Measurements from ENCODE around the gene CLBA1. TPM values are rescaled to one million over a fixed set of nuclear protein-coding genes. Genes with fewer than 3 reads are reported as not detected.

CLBA1 gene
- total and polyA plus RNA-seq, 9 of the 15 experiments (the other 6 are each of a cell fraction or from before 2014, with no cell fraction given) = 0.04 to 3.9 (median 2.6) TPM

DNA sequence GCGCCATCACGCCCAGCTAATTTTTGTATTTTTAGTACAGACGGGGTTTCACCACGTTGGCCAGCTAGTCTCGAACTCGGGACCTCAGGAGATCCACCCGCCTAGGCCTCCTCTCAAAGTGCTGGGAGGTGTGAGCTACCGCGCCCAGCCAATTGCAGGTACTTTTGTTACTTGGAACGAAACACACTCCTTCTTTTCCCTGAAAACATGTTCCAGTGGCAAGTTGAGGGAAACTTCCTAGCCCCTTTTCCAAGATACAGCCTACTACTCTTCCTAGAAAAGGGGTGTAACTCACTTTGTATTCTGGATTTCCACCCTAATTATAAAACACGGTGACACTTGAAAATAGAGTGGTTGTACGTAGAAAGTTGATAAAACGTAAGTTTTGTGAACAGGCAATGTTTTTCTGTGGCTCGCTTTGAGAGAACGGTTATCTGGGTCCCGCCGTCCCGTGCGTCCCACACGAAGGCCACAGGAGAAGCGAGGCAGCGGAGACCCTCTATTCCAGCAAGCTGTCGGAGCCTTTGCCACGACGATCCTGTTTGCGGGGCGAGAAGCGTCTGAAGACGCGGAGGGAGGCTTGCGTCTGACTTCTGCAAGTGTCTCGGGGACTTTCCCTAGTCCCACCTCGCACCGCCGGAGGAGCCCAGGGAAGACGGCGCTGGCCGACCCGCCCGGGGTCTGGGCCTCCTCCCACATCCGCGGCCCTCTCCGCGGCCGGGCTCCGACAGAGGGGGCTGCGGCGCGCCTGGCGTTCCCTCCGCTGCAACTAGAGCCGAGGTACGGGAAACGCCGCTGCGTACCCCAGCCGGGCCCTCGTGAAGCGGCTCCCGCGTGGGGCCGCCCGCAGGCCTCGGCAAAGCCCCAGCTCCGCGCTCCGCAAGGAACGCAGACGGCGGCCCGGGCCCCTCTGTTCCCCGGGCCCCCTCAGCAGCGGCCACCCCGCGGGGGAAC lies 34.5 kb downstream of the CLBA1 start (continued):
- TF ChIP-seq, protein P1, sequence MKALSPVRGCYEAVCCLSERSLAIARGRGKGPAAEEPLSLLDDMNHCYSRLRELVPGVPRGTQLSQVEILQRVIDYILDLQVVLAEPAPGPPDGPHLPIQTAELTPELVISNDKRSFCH (CRISPR knock-in tag; IDR thresholded peaks at IDR 0.05) = no peak
- TF ChIP-seq, protein P1 (tag; IDR thresholded peaks at IDR 0.05) = no peak
- TF ChIP-seq, protein P2, sequence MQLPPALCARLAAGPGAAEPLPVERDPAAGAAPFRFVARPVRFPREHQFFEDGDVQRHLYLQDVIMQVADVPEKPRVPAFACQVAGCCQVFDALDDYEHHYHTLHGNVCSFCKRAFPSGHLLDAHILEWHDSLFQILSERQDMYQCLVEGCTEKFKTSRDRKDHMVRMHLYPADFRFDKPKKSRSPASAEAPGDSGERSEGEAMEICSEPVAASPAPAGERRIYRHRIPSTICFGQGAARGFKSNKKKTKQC (CRISPR knock-in tag; IDR thresholded peaks at IDR 0.05) = no peak
- TF ChIP-seq, protein P3, sequence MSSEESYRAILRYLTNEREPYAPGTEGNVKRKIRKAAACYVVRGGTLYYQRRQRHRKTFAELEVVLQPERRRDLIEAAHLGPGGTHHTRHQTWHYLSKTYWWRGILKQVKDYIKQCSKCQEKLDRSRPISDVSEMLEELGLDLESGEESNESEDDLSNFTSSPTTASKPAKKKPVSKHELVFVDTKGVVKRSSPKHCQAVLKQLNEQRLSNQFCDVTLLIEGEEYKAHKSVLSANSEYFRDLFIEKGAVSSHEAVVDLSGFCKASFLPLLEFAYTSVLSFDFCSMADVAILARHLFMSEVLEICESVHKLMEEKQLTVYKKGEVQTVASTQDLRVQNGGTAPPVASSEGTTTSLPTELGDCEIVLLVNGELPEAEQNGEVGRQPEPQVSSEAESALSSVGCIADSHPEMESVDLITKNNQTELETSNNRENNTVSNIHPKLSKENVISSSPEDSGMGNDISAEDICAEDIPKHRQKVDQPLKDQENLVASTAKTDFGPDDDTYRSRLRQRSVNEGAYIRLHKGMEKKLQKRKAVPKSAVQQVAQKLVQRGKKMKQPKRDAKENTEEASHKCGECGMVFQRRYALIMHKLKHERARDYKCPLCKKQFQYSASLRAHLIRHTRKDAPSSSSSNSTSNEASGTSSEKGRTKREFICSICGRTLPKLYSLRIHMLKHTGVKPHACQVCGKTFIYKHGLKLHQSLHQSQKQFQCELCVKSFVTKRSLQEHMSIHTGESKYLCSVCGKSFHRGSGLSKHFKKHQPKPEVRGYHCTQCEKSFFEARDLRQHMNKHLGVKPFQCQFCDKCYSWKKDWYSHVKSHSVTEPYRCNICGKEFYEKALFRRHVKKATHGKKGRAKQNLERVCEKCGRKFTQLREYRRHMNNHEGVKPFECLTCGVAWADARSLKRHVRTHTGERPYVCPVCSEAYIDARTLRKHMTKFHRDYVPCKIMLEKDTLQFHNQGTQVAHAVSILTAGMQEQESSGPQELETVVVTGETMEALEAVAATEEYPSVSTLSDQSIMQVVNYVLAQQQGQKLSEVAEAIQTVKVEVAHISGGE (CRISPR knock-in tag; IDR thresholded peaks at IDR 0.05) = no peak
- TF ChIP-seq, protein P4, sequence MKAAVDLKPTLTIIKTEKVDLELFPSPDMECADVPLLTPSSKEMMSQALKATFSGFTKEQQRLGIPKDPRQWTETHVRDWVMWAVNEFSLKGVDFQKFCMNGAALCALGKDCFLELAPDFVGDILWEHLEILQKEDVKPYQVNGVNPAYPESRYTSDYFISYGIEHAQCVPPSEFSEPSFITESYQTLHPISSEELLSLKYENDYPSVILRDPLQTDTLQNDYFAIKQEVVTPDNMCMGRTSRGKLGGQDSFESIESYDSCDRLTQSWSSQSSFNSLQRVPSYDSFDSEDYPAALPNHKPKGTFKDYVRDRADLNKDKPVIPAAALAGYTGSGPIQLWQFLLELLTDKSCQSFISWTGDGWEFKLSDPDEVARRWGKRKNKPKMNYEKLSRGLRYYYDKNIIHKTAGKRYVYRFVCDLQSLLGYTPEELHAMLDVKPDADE (conservative IDR thresholded peaks at IDR 0.05; ENCODE audit: control insufficient read depth, low read depth, low read length) = no peak
- TF ChIP-seq CC2D1A (IDR thresholded peaks at IDR 0.05) (no peak), TEAD1 (CRISPR knock-in tag; IDR thresholded peaks at IDR 0.05) (no peak), EZH2 (IDR thresholded peaks at IDR 0.05; ENCODE audit: borderline replicate concordance, low read depth, low read length) (no peak), SETDB1 (IDR thresholded peaks at IDR 0.05; ENCODE audit: low read length) (no peak), SUPT5H (IDR thresholded peaks at IDR 0.05) (no peak), ZNF695 (CRISPR knock-in tag; IDR thresholded peaks at IDR 0.05) (no peak)
- TF ChIP-seq, protein P5, sequence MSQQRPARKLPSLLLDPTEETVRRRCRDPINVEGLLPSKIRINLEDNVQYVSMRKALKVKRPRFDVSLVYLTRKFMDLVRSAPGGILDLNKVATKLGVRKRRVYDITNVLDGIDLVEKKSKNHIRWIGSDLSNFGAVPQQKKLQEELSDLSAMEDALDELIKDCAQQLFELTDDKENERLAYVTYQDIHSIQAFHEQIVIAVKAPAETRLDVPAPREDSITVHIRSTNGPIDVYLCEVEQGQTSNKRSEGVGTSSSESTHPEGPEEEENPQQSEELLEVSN (IDR thresholded peaks at IDR 0.05; ENCODE audit: borderline replicate concordance in 1 of 2, extremely low read depth in 1 of 2, insufficient read depth in 1 of 2, insufficient read length in 1 of 2, low read depth in 1 of 2, low read length in 1 of 2, poor library complexity in 1 of 2, severe bottlenecking in 1 of 2) = peak in 1 of 2 experiments; percentile 29
- TF ChIP-seq, protein P6, sequence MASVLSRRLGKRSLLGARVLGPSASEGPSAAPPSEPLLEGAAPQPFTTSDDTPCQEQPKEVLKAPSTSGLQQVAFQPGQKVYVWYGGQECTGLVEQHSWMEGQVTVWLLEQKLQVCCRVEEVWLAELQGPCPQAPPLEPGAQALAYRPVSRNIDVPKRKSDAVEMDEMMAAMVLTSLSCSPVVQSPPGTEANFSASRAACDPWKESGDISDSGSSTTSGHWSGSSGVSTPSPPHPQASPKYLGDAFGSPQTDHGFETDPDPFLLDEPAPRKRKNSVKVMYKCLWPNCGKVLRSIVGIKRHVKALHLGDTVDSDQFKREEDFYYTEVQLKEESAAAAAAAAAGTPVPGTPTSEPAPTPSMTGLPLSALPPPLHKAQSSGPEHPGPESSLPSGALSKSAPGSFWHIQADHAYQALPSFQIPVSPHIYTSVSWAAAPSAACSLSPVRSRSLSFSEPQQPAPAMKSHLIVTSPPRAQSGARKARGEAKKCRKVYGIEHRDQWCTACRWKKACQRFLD (CRISPR knock-in tag; IDR thresholded peaks at IDR 0.05) = 0 out of 2 replicates have a peak, but pooled peaks have one; percentile 35
- TF ChIP-seq, protein P7, sequence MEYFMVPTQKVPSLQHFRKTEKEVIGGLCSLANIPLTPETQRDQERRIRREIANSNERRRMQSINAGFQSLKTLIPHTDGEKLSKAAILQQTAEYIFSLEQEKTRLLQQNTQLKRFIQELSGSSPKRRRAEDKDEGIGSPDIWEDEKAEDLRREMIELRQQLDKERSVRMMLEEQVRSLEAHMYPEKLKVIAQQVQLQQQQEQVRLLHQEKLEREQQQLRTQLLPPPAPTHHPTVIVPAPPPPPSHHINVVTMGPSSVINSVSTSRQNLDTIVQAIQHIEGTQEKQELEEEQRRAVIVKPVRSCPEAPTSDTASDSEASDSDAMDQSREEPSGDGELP (CRISPR knock-in tag; IDR thresholded peaks at IDR 0.05; ENCODE audit: borderline replicate concordance) = 0 out of 2 replicates have a peak, but pooled peaks have one; percentile 11

All from K562 (cell line).